COLO668 (cell line): ENCODE results near the gene FBN1.

Experiments
- DNase-seq: peaks from one replicate; lab custom pipeline; 2025; ENCODE audit not compliant: unreplicated experiment; lab: John Stamatoyannopoulos, UW

Gene FBN1

GRCh38 chr15:48624700-48625099, 20.8 kb downstream of the FBN1 start:
- DNase-seq: no peak

DNA sequence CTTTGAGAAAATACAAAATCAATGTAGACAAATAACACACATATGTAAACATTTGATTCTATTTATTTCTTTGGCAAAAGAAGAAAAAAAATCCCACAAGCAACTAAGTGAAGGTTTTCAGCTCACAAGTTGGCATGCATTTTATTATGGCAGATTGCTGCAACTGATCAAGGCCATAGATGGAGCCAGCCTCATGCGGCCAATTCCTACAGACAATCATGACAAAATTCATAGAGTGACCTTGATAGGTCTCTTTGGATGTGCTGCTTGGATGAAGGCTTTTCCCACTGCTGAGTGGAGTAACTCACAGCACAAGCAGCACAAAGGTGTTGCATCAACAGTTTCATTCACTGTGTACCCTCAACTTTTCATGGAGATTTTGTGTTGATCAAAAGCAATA, 22.1 kb downstream of the FBN1 start:
- no peak for DNase-seq

GRCh38 chr15:48622237-48622636, 23.3 kb downstream of the FBN1 start:
- DNase-seq: no peak

DNA sequence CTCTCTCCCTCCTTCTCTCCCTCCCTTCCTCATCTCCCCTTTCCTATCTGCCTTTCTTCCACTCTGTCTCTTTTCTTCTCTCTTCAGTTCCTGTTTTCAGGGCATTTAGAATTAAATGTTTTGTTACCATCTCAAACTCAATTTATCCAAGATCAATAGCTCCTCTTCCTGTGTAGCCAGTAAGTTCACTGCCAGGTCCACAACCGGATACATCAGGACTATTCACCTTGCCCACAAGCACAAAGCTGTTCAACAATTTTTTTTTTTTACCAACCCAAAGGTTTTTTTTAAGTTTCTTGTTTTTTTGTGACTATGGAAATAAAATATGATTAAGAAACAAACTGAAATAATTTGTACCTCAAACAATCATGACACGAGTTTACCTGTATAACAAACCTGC, 26.1 kb downstream of the FBN1 start:
- no peak for DNase-seq

DNA sequence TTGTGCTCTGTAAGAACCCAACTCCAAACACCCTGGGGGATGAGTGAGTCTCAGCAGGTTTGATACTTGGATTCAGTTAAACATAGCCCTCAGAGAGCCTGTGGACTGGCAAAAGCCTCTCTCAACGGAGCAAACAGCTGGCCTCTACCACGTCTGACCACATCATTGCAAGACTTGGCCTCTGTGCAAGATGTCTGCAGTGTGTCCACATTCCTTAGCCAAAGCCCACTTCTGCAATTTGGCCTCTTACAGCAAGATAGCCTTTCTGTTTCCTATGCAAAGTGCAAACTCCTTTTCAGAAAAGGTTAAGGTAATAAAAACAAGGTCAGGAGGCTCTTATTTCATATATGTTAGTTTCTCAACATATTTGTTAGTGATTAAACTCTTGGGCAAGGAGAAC, 27.9 kb downstream of the FBN1 start:
- no peak for DNase-seq

GRCh38 chr15:48616216-48616615, 29.3 kb downstream of the FBN1 start:
- DNase-seq: no peak

GRCh38 chr15:48614051-48614450, 31.5 kb downstream of the FBN1 start:
- no peak for DNase-seq

DNA sequence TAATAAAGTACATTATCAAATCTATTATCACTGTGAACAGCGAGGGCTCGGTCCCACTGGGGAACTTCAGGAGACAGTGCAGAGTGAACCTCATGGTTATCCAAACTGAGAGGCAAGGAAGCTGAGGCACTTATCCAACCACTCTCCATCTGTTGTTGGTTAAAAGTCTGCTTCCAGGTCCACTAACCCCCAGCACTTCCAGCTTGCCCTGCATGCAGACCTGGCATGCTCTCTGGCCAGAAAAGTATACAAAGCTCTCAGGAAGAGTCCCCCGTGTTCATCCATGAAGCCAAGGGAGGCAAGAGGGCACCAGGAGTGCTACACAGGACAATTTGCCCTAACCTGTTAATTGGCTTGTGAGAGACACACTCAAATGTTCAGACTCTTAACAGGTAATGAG, 36.0 kb downstream of the FBN1 start:
- DNase-seq: no peak

GRCh38 chr15:48607846-48608245, 37.7 kb downstream of the FBN1 start:
- DNase-seq: no peak

- no peak for DNase-seq
Observed at GRCh38 chr15:48604567-48604966, 40.9 kb downstream of the FBN1 start.

DNA sequence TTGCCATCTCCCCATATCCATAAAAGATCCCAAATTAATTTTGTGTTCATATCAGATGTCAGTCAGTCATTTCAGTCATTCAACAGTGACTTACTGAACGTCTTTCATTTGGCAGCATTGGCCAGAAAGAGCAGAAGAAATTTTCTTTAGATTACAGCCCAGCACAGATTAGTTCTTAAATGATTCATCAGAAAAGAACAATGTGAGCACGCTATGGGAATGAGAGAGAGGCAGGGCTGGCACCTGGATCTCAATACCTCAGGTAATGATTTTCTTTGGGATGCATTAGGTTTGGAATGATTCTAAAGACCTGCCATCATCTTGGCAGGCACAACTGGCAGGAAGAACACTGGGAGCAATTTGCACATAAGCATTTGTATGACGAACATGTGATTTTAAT, 41.6 kb downstream of the FBN1 start:
- no peak for DNase-seq

DNA sequence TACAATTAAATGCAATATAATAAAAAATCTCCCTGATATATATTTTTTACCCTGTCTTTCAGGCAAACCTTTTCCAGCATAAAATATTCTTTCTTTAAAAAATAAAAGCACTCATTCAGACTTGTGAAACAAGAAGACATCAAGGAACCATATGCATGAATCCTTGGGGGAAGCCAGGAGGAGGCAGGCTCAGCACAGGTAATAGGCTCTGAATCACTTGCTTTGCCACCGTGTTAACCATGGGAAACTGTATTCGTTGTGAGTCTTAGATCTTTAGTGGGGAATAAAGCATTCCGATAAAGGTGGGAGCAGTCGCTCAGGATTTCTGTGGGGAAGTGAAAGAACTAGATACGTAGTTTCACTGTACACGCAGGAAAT, 42.4 kb downstream of the FBN1 start:
- DNase-seq: no peak

GRCh38 chr15:48602358-48603122, 43.0 kb downstream of the FBN1 start:
- no peak for DNase-seq

GRCh38 chr15:48601095-48601494, 44.4 kb downstream of the FBN1 start:
- no peak for DNase-seq

GRCh38 chr15:48596841-48597240, 48.7 kb downstream of the FBN1 start:
- DNase-seq: no peak

- DNase-seq: no peak
Observed at GRCh38 chr15:48596415-48596814, 49.1 kb downstream of the FBN1 start.

DNA sequence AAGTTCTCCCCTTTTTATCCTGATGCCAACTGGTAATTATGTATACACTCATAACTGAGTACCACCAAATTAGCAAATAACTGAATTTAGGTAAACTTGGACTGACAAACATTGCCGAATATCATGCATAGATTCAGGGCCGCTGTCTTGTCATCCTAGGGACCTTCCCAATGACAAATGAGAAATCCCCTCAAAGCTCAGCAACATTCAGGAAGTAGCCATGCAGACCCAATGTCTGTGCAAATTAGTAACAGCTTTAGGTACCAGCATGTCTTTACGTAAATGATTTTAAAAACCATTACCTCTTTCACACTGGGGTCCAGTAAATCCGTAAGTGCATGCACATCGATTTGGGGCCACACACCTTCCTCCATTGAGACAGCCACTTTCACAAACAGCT, 49.5 kb downstream of the FBN1 start:
- no peak for DNase-seq

DNA sequence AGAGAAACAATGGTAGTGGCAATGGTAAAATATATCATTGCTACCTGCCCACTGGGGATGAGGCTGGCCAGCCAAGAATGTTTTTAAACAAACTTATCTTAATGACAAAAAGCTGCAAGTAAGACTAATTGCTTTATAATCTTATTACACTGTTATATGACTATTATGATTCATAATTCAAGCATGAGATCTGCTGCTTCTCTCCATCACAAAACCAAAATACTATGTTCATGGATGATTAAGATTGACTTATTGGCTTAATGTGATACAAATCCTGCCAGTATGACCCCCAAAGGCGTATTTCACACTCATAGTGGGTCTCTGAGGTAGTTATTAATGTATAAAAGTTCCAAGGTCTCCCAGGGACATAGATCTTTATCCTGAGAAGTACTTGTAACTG, 52.6 kb downstream of the FBN1 start:
- DNase-seq: no peak

DNA sequence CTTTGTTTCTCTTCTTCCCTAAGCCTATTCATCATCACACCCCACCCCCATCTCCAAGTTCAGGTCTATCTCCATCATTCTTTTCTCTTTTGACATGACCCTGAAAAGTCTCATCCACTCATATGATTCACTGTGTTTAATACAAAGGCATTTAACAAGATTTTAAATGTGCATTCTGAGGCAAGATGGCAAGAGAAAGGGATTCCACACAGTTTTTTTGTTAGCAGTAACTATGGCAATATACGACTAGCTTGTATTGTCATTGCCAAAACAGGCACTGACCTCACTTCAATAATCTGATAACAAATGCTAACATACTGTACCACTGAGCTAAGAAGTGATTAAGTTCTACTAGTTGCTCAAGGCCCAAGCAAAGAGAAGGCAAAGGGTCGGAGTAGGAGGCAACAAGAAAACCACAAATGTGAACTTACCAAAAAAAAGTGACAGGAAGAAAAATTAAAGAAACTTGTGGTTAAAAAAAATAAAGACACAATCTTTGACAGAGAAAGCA, 53.2 kb downstream of the FBN1 start:
- DNase-seq: no peak

DNA sequence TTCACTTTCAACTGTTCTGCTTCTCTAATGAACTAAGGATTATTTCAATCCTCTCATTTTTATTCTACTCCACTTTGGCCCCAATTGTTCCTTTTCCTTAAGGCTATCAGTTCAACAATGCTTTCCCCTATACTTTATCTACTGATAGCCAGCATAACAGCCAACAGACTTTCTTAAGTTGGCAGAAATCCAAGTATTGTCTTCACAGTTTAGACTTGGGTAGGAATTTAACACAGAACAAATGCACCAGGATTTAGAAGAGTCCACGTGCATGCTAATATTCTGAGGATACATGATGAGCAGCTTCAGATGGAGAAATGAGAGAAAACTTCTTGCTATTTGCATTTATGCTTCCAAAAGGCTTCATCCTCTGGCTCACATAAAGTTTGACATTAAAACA, 54.8 kb downstream of the FBN1 start:
- no peak for DNase-seq

GRCh38 chr15:48584812-48585563, 60.5 kb downstream of the FBN1 start:
- no peak for DNase-seq

DNA sequence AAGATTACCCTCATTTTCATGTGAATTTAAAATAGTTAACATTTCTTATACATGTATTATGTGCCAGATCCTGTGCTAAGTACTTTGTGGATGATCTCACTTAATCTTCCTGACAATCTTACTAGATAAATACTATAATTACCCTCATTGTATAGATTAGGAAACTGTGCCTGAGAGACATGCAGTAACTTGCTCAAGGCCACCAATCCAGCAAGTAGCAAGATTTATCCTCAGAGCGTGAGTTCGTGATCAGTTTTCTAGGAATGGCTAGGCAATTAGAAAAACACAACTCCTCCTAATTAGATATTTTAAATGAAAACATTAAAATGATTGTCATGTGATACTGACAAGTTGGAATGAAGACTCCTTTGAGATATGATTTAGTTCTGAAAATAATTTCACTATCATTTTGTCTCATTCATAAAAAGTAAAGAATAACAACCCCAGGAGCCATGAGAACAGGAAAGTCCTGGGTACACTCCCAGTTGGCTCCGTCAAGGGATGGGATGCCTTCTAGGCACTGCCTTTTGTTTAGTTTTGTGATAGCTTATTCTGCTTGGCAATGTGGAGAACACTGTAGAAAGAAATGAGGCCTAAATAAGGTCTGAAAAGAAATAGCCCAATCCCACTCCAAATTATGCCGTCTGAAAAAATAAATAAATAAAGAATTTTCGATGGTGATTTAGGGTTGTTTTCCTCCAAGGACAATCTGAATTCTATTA, 61.3 kb downstream of the FBN1 start:
- DNase-seq: no peak
